Fibroblast of skin of scalp (primary cell): ENCODE results near the gene SPAAR.
A peak's percentile ranks its signal among the peaks of the same experiment; 100 is the strongest.

Experiments used
- DNase-seq: peaks from one replicate; pipeline ENCODE4 v3.0.0-alpha.2; 2013

Gene SPAAR

DNA sequence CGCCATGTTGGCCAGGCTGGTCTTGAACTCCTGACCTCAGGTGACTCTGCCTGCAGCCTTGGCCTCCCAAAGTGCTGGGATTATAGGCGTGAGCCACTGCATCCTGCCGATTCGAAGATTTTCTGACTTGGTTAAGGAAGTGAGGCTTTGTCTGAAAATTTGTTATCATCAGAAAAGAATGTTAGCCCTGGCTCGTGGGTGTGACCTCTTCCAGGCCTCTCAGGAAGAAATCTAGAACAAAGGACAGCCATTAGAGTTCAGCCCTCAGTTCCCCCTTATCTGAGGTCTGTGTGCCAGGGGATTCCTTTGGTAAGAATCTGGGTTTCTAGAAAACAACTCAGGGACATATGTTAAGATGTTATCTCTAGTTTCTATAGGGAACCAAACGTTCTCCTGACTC lies 42.4 kb downstream of the SPAAR start:
- DNase-seq: peak; percentile 67

DNA sequence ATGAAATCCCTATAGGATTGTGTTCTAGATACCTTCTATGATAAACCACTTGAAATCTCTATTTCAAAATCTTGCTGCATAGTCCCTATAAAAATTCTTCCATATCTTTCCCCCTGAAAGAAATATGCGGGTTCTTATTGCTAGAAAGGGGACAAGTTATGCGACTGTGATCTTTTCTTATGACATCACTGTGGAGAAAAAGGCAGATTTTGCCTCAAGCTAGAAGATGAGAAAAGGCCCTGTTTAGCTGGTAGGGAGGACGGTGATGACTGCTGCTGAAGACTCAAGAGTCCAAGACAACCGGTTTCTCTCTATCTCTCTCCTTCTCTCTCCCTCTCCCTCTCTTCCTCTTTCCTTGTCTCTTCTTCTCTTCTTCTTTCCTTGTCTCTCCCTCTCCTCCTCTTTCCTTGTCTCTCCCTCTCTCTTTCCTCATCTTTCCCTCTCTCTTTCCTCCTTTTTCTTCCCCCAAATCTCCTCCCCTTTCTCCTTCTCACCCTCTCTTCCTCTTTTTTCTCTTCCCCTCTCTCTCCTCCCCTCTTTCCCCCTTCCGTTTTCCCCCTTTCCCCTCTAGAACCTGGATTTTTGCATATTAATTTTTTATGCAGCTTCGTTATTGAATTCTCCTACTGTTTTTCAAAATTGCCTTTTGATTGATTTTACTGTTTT lies 43.4 kb downstream of the SPAAR start:
- DNase-seq: no peak

DNA sequence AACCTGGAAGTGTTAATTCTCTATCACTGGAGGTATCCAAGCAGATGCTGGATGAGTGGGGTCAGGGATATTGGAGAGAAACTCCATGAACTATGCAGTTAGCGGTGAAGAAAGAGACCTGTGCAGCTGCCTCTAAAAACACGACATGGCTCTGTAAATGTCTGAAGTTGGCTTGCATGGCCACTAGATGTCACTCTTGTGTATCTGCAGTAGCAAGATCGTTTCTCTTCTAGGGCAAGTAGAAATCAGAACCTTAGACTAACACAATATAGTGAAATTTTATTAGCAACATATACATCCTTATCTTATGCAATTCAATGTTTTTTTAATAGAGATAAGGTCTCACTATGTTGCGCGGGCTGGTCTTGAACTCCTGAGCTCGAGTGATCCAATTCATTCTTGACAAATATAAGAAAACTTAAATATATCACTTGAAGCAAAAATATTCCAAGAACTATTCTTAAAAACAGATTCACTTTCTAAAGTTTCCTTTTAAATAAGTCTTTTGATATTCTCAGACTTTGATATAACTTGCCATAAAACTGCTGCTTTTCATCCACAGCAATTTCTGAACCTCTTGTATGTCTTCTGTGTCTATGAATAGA lies 45.8 kb downstream of the SPAAR start:
- peak; percentile 80 for DNase-seq

DNA sequence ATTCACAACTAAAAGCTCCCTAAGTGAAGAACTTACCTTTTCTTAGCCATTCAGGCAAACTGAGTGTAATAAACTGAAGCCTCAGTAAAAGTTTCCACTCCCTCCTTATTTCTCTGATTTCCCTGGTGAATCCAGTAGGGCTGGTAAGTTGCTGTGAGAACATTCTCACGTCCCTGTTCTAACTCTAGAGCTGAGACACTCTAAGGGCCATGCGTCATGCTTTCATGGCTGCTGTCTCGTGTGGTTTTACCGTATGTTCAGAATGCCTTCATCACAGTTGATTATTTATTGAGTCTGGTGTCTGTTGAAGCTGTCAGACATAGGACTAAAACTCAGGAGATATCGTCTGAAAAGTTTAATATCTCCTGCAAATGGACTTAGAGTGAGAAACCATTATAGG lies 47.4 kb downstream of the SPAAR start:
- no peak for DNase-seq

DNA sequence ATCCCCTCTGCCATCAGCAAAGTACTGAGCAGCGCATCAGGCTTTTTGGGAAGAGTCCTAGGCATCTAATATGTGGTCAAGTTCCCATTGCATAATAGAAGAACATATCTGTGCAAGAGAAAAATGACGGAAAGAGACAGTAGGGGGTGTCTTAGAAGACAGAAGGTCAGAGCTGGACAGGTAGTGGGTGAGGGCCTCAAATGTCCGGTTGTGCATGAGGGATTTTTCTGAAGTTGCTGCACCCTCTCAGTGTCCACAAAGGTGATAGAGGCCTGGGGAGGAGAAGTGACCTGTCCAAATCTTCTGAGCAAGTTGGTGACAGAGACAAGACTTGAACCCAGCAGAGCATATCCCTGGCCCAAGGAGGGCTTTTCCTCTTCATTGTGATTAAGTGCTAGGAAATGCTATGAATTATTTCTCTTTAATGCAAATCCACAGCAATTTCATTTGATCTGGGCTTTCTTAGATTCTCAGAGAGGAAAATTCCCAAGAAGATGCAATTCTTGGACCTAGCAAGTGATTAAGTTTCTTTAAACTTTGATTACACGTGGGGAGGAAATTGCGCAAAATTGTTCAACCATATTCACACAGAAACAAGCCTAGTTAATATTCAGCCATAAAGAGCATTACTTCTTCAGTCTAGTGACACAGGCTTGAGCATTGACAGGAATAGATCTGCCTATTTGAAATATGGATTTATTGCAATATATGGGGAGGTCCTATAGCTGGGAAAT lies 49.0 kb downstream of the SPAAR start, which contains the start of gene OR2S2:
Gene OR2S2 (minus strand): TSS at position 51 of the 734 bp plus-strand sequence. CDS start 56 bp downstream, outside the sequence.
- no peak for DNase-seq

DNA sequence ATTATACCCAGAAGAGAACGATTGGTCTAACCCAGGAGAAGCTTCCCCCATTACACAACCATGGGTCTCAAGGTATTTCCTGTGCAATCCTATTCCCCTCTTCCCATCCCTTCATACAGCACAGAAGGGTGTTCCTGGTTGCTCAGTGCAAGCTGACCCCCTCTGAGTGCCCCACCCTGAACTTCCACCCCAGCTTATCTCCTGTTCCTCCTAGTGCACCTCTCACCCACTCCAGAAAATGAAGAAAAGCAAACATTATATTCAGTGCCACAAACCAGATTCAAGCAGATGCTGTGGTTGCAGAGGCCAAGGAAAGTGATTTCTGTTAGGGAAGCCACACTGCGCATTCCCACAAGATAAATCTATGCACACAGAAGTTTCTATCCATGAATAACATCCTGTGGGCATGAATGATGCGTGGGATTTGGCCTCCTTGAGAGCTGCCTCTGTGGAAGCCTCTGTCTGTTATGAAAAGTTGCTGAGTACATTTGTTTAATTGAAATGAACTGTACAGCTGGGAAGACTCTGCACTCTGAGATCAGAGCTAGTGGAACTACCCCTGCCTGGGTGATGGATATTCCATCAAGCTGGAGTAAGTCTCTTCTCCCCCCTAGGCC lies 50.9 kb downstream of the SPAAR start:
- DNase-seq: peak; percentile 29
